ENCODE data around the gene ITPK1.

Gene ITPK1

DNA sequence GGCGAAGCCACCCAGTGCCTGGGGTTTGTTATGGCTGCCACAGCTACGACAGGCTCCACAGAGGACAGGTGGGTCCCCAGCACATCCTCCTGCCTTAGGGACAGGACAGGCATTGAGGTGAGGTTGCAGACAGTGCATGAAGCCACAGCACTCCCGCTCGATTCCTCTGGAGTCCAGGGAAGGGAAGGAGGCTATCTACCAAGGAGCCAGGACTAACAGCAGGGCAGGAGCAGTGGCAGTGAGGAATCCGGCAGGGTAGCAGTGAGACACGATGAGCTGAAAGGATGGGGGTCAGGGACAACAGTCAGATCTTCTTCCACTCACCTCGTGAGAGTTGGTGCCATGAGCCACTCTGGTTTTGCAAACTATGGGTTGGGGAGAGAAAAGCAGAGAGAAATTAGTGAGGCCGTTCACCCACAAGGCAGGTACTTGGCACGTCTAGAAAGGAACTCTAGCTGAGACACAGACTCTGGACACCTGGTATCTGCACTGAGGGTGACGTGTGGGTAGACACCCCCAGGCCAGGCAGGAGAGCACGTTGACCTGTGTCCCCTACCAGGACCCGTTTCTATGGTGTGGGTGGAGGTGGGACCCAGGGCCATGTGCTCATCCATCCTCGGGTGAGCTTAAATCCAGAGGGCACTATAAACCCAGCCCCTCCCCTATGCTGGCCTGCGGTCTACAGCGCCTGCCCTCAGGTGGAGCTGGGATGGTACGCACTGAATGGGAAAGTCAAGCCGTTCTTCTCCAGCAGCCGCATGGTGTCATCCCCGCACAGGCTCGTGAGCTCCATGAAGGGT lies 153.5 kb downstream of the ITPK1 start:
- no peak for DNase-seq

GRCh38 chr14:92961567-92961855 lies 154.2 kb downstream of the ITPK1 start:
- DNase-seq, result no peak

DNA sequence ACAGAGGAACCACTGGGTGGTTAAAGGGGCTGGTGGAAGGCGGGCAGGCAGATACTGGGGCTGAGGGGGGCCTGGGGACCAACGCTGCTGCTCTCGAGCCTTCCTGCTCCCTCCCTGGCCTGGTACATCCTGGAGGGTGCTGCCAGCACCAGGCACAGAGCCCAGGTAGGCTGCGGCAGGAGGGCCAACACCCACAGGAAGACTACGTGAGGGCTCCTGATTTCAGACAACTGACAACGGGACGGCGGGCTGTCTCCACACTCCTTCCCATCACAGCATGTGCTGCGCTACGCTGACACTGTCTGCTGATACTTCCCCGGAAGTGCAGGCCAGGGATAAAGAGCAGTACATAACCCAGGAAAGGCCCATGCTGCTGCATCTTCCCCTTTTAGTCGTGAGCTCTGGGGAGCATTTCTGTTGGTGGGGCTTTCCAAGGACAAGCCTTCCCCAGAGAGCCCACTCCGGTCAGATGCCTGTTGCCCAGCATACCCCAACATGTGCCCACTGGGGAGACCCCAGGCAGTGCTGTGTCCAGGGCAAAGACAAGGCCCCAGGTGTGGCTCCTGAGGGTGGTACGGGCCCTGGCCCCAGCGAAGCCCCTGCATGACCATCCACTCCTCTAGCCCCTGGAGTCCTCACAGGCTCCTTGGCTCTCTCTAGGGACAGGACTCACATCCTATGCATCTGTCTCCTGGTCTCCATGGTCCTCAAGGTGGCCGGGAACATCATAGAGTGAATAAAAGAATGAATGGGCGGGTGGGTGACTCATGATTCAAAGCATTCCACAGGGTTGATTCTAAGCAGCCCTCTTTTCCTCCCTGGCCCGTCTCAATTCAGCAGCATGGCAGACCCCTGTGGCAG lies 154.8 kb downstream of the ITPK1 start:
- no peak for DNase-seq

GRCh38 chr14:92959761-92960680 lies 155.7 kb downstream of the ITPK1 start:
- DNase-seq, result peak in 1 of 2 experiments; percentile 22

- DNase-seq, result peak in 1 of 2 experiments; percentile 53
Observed at GRCh38 chr14:92959189-92959531, 156.6 kb downstream of the ITPK1 start.

GRCh38 chr14:92958373-92959188 lies 157.1 kb downstream of the ITPK1 start:
- peak in 1 of 2 experiments; percentile 53 for DNase-seq

- no peak for DNase-seq
Observed at GRCh38 chr14:92956961-92957360, 158.8 kb downstream of the ITPK1 start.

DNA sequence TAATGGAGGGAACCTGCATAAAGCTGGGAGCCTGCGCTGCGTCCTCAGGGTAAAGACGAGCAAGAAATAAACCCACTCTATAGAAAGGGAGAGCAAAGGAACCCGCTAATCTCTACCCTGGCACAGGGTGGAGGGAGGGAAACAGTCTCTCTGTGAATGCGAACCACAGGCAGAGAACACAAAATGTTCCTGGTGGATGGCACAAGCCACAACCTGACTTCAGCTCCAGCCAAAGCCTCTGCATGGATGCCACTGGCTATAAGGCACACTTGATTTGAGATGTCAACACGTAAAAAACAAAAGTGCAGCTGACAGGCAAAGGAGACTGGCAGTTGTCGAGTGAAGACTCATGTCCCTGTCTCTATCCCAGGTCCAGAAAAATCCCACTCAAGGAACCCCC lies 160.3 kb downstream of the ITPK1 start:
- DNase-seq, result no peak

DNA sequence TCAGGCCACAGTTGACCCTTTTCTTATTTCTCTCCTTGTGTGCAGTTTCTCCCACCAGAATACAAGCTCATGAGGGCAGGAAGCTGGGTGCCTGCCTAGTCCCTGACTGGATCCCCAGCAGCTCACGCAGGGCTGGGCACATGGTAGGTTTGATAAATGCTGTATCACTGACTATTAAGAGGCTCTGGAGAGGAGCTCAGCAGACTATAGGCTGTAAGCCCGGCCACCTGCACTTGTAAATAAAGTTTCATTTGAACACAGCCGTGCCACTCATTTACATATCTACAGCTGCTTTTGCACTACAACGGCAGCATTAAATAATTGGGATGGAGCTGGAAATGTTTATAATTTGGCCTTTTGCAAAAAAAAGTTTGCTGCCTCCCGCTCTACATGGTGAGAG lies 160.8 kb downstream of the ITPK1 start:
- DNase-seq, result no peak

DNA sequence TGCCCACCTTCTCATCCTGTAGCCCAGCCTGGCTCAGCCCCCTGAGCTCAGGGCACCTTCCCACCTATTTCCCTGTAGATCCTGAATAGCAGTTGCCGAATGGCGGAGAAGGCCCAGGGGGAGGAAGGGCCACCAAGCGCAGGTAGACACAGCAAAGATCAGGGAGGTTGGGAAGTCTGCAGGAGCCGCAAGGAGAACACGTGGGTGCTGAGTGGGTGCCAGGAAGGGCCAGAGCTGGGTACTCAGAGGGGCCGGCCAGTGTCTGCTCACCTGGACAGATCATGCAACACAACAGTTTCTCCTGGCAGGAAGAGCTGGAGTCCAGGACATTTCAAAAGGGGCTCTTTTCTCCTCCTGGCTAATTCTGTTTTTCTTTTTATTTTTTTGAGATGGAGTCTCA lies 162.2 kb downstream of the ITPK1 start:
- no peak for DNase-seq

DNA sequence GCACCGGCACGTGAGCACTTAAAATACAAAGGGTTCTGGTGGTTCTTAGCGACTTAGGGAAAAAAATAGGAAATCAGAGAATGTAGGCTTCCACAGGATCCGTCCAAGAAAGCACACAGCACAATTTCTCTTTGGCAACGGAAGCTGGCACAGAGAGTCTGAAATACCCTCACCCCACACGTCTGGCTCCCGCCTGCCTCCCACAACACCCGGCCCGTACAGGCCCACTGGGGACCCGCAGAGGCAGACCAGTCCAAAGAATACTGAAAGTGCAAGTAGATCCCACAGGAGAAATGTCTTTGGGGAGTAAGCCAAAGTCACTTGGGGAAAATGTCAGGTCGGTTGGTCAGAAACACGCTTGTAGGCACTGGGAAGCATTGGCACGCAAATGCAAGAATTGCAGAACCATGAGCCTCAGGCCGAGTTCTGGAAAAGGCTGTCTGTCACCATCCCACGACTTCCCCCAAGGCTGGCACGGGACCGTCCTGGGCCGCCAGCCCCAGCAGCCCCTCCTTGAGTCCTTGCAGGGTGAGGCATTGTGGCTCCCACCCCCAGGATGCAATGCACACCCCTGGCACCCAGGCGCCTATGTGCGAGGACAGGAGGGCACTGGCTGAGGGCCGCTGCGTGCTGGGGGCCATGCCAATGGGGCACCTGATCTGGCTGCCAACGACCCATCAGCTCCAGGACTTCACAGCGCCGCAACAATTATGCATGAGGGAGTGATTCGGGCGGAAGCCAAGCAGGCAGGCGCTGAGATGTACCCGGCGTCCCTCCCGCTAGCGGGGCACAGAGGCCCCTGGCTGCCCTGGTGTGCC lies 163.0 kb downstream of the ITPK1 start:
- DNase-seq, result no peak

DNA sequence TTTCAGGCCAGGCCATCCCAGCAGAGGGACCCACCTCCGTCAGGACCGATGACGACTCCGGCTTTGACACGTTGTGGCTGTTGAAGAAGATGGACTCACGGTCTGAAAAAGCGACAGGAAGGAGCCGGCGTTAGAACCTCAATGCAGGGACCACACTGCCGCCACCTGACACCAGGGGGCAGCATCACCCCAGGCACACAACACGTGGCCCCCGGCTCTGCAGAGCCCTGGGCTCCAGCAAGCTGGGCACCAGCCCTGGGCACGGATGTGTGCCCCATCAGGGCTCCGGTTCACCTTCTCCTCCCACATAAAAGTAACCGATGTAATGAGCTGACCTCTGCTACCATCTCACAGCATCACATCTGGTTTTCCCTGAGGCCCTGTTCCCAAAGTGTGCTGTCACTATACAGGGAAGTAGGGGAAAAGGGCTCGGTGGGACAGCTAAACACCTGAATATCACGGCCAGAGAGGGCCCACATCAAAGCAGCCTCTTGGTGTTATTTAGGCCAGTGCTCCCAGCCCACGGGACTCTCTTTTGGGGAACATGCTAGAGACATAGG lies 163.7 kb downstream of the ITPK1 start:
- peak in 1 of 2 experiments; percentile 84 for DNase-seq

GRCh38 chr14:92951261-92951660 lies 164.5 kb downstream of the ITPK1 start:
- no peak for DNase-seq

- DNase-seq, result no peak
Observed at GRCh38 chr14:92950773-92951172, 165.0 kb downstream of the ITPK1 start.

GRCh38 chr14:92950193-92950540 lies 165.6 kb downstream of the ITPK1 start:
- DNase-seq, result no peak

GRCh38 chr14:92949496-92950192 lies 166.1 kb downstream of the ITPK1 start:
- no peak for DNase-seq

- no peak for DNase-seq
Observed at GRCh38 chr14:92948647-92949046, 167.1 kb downstream of the ITPK1 start.

- no peak for DNase-seq
Observed at GRCh38 chr14:92946847-92947545, 168.7 kb downstream of the ITPK1 start.

DNA sequence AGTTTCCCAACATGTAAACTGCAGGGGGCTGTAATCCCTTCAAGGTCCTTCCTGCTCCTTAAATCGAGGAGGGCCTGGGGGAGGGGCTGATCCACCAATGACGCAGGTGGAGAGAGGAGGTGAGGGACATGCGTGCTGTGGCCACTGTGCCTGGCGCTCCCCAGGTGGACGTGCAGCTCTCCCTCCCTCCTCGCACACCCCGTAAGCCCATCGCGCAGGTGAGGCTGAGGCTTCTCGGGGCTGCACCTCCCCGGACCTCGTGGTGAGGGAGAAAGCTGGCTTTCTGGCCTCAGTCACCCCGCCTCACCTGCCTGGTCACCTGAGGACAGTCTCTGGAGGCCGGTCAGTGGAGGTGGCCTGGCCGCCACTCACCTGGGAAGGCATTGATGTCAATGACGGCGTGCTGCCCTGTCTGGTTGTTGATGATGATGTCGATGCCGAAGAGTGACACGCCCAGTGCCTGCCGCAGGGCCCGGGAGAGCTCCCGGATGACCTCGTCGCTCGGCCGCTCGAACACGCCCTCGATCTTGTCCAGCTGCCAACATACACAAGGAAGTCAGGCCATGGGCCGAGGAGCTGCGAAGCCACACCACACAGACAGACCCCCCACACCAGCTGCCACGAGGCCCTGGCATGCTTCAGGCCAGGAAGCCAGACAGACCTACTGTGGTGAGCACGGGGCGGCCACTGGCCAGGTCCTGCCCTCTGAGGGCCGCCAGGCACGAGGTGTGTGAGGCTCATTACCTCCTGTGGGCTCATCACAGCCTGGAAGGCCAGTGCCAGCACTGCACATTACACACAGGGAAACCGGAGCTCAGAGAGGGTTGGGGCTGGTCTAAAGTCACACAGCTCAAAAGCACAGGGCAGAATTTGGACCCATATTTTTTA lies 169.5 kb downstream of the ITPK1 start:
- no peak for DNase-seq

Measured in NCI-H526 (cell line).